ENCODE measurements around the gene SORCS2.

Gene SORCS2

GRCh38 chr4:7638984-7639789 lies 446.8 kb downstream of the SORCS2 start:
- no peak for TF ChIP-seq GATA2 (IDR thresholded peaks at IDR 0.05; ENCODE audit: low read depth, low read length)
- TF ChIP-seq GATA3 (IDR thresholded peaks at IDR 0.05; ENCODE audit: low read depth, low read length) = no peak

- TF ChIP-seq GATA3 (IDR thresholded peaks at IDR 0.05; ENCODE audit: low read depth, low read length) (no peak), GATA2 (IDR thresholded peaks at IDR 0.05; ENCODE audit: low read depth, low read length) (no peak)
These were observed 447.8 kb downstream of the SORCS2 start for GRCh38 chr4:7640136-7640535.

GRCh38 chr4:7641712-7642111 lies 449.4 kb downstream of the SORCS2 start:
- TF ChIP-seq GATA3 (IDR thresholded peaks at IDR 0.05; ENCODE audit: low read depth, low read length) (no peak), GATA2 (IDR thresholded peaks at IDR 0.05; ENCODE audit: low read depth, low read length) (no peak)

- TF ChIP-seq GATA3 (IDR thresholded peaks at IDR 0.05; ENCODE audit: low read depth, low read length) (no peak), GATA2 (IDR thresholded peaks at IDR 0.05; ENCODE audit: low read depth, low read length) (no peak)
These were observed 450.6 kb downstream of the SORCS2 start for GRCh38 chr4:7642741-7643458.

- no peak for TF ChIP-seq GATA2 (IDR thresholded peaks at IDR 0.05; ENCODE audit: low read depth, low read length)
- TF ChIP-seq GATA3 (IDR thresholded peaks at IDR 0.05; ENCODE audit: low read depth, low read length) = no peak
These were observed 452.8 kb downstream of the SORCS2 start for GRCh38 chr4:7645158-7645557.

- no peak for TF ChIP-seq GATA2 (IDR thresholded peaks at IDR 0.05; ENCODE audit: low read depth, low read length)
- no peak for TF ChIP-seq GATA3 (IDR thresholded peaks at IDR 0.05; ENCODE audit: low read depth, low read length)
These were observed 453.6 kb downstream of the SORCS2 start for GRCh38 chr4:7645956-7646355.

- no peak for TF ChIP-seq GATA2 (IDR thresholded peaks at IDR 0.05; ENCODE audit: low read depth, low read length)
- no peak for TF ChIP-seq GATA3 (IDR thresholded peaks at IDR 0.05; ENCODE audit: low read depth, low read length)
These were observed 454.2 kb downstream of the SORCS2 start for GRCh38 chr4:7646384-7647061.

GRCh38 chr4:7647186-7647585 lies 454.8 kb downstream of the SORCS2 start:
- TF ChIP-seq GATA2 (IDR thresholded peaks at IDR 0.05; ENCODE audit: low read depth, low read length) = no peak
- TF ChIP-seq GATA3 (IDR thresholded peaks at IDR 0.05; ENCODE audit: low read depth, low read length) = no peak

- TF ChIP-seq GATA2 (IDR thresholded peaks at IDR 0.05; ENCODE audit: low read depth, low read length) = no peak
- no peak for TF ChIP-seq GATA3 (IDR thresholded peaks at IDR 0.05; ENCODE audit: low read depth, low read length)
These were observed 455.5 kb downstream of the SORCS2 start for GRCh38 chr4:7647600-7648543.

DNA sequence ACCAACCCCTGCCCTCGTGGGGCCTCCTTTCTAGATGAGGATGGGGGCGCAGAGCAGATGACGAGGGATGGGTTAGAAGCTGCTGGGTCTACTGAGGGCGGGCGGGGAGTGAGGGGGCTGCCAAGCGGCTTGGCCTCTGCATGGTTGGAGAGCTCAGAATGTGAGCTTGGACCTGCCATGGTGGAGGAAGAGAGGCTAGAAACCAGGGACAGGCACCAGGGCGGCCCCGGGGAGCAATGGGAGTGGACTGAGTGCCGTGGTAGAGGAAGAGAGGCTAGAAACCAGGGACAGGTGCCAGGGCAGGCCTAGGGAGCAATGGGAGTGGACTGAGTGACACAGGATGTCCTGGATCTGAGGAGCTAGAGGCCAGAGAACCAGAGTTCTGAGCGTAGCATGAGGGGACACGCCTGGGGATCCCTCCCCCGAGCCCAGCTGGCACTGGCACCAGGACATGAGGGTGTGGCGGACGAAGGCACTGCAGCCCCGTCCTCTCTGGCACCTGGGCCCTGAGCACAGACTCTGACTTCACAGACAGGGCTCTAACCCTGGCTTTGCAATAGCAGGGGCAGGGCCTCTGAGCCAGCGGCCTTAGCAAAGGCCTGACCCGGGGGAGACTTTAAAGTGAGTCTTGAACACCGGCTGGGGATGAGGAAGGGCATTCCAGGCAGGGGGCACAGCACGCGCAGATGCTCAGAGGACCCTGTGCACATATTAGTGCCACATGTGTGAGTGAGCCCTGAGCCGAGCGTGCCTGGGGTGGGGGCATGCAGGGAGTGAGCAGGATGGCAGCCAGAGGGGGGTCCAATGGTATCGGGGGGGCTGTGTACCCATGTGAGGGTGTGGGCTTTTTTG lies 456.4 kb downstream of the SORCS2 start:
- TF ChIP-seq GATA2 (IDR thresholded peaks at IDR 0.05; ENCODE audit: low read depth, low read length) (no peak), GATA3 (IDR thresholded peaks at IDR 0.05; ENCODE audit: low read depth, low read length) (no peak)

GRCh38 chr4:7649411-7649740 lies 457.0 kb downstream of the SORCS2 start:
- TF ChIP-seq GATA2 (IDR thresholded peaks at IDR 0.05; ENCODE audit: low read depth, low read length) (no peak), GATA3 (IDR thresholded peaks at IDR 0.05; ENCODE audit: low read depth, low read length) (no peak)

GRCh38 chr4:7649741-7650531 lies 457.6 kb downstream of the SORCS2 start:
- no peak for TF ChIP-seq GATA3 (IDR thresholded peaks at IDR 0.05; ENCODE audit: low read depth, low read length)
- TF ChIP-seq GATA2 (IDR thresholded peaks at IDR 0.05; ENCODE audit: low read depth, low read length) = no peak

Data from SH-SY5Y (cell line).